Measurements from ENCODE around the gene EPC2. TPM values are rescaled to one million over a fixed set of nuclear protein-coding genes. Genes with fewer than 3 reads are reported as not detected.

Gene EPC2
- polyA plus RNA-seq, 1 experiment = 24.7 TPM

GRCh38 chr2:148746973-148747372 is 102.4 kb downstream of the EPC2 start:
- Histone ChIP-seq H3K27ac (ENCODE audit: low read depth, low read length) (no peak overlapping the region), H3K27me3 (ENCODE audit: control insufficient read depth, insufficient read depth, low read length) (no peaks in the 10 kb centered on the region), H3K9me3 (ENCODE audit: control insufficient read depth, insufficient read depth, low read length) (no peaks in the 10 kb centered on the region), H3K4me3 (ENCODE audit: low read depth, low read length) (no peak overlapping the region)
- TF ChIP-seq, protein P1, sequence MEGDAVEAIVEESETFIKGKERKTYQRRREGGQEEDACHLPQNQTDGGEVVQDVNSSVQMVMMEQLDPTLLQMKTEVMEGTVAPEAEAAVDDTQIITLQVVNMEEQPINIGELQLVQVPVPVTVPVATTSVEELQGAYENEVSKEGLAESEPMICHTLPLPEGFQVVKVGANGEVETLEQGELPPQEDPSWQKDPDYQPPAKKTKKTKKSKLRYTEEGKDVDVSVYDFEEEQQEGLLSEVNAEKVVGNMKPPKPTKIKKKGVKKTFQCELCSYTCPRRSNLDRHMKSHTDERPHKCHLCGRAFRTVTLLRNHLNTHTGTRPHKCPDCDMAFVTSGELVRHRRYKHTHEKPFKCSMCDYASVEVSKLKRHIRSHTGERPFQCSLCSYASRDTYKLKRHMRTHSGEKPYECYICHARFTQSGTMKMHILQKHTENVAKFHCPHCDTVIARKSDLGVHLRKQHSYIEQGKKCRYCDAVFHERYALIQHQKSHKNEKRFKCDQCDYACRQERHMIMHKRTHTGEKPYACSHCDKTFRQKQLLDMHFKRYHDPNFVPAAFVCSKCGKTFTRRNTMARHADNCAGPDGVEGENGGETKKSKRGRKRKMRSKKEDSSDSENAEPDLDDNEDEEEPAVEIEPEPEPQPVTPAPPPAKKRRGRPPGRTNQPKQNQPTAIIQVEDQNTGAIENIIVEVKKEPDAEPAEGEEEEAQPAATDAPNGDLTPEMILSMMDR (IDR thresholded peaks at IDR 0.05; ENCODE audit: low read depth, low read length) = no peak
- POLR2A ChIA-PET = no interaction called here
- CTCF ChIA-PET = no interaction called here
- DNase-seq (ENCODE audit: low read depth, low spot score) = no peak

DNA sequence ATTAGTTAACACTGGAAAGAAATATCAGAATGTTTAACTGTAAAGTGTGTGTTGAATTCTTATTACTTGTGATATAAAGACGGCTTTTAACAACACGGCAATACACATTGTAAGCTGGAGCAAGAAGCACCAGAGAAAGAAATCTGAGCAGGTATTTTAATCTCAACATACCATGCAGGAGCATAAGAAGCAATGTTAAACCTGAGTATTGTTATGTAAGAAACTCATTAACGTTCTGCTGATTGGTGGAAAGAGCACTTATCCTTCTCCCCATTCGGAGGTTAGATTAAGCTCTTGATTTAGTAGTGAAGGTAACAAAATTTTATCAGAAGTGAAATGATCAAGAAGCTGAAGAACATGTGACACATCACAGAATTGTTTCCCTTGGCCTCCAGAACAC is 107.4 kb downstream of the EPC2 start:
- no peak overlapping the region for H3K4me3 ChIP-seq (ENCODE audit: low read depth, low read length)
- DNase-seq (ENCODE audit: low read depth, low spot score) = no peak
- H3K27me3 ChIP-seq (ENCODE audit: control insufficient read depth, insufficient read depth, low read length) = no peaks in the 10 kb centered on the region
- no peak overlapping the region for H3K27ac ChIP-seq (ENCODE audit: low read depth, low read length)
- ChIA-PET CTCF (interaction anchor here (0.5 kb wide), 1 partner anchor 229 kb away, joined by 3 read pairs; no protein-coding TSS in a partner anchor), POLR2A (no interaction called here)
- H3K9me3 ChIP-seq (ENCODE audit: control insufficient read depth, insufficient read depth, low read length) = no peaks in the 10 kb centered on the region
- TF ChIP-seq, protein P1 (IDR thresholded peaks at IDR 0.05; ENCODE audit: low read depth, low read length) = no peak

- CTCF ChIA-PET = no interaction called here
- POLR2A ChIA-PET = no interaction called here
- H3K27me3 ChIP-seq (ENCODE audit: control insufficient read depth, insufficient read depth, low read length) = no peaks in the 10 kb centered on the region
These were observed 108.4 kb downstream of the EPC2 start for GRCh38 chr2:148752977-148753376.

GRCh38 chr2:148754864-148755263 is 110.3 kb downstream of the EPC2 start:
- Histone ChIP-seq H3K27me3 (ENCODE audit: control insufficient read depth, insufficient read depth, low read length) (no peaks in the 10 kb centered on the region), H3K4me3 (ENCODE audit: low read depth, low read length) (no peak overlapping the region), H3K27ac (ENCODE audit: low read depth, low read length) (no peak overlapping the region), H3K9me3 (ENCODE audit: control insufficient read depth, insufficient read depth, low read length) (no peaks in the 10 kb centered on the region)
- TF ChIP-seq, protein P1 (IDR thresholded peaks at IDR 0.05; ENCODE audit: low read depth, low read length) = no peak
- DNase-seq (ENCODE audit: low read depth, low spot score) = no peak
- ChIA-PET CTCF (interaction anchor here (1.1 kb wide), 1 partner anchor 33 kb away, joined by 3 read pairs; no protein-coding TSS in a partner anchor), POLR2A (interaction anchor here (0.6 kb wide), 1 partner anchor 34 kb away, joined by 6 read pairs; no protein-coding TSS in a partner anchor)

More at GRCh38 chr2:148752977-148753376, 108.4 kb downstream of the EPC2 start:
- TF ChIP-seq, protein P1 (IDR thresholded peaks at IDR 0.05; ENCODE audit: low read depth, low read length) = no peak
- no peaks in the 10 kb centered on the region for H3K9me3 ChIP-seq (ENCODE audit: control insufficient read depth, insufficient read depth, low read length)
- DNase-seq (ENCODE audit: low read depth, low spot score) = no peak
- H3K27ac ChIP-seq (ENCODE audit: low read depth, low read length) = no peak overlapping the region
- H3K4me3 ChIP-seq (ENCODE audit: low read depth, low read length) = no peak overlapping the region

- H3K4me3 ChIP-seq (ENCODE audit: low read depth, low read length) = no peak overlapping the region
- DNase-seq (ENCODE audit: low read depth, low spot score) = peak; percentile 47
- TF ChIP-seq, protein P1 (IDR thresholded peaks at IDR 0.05; ENCODE audit: low read depth, low read length) = no peak
- no peaks in the 10 kb centered on the region for H3K9me3 ChIP-seq (ENCODE audit: control insufficient read depth, insufficient read depth, low read length)
- CTCF ChIA-PET = no interaction called here
- POLR2A ChIA-PET = no interaction called here
- no peaks in the 10 kb centered on the region for H3K27me3 ChIP-seq (ENCODE audit: control insufficient read depth, insufficient read depth, low read length)
- no peak overlapping the region for H3K27ac ChIP-seq (ENCODE audit: low read depth, low read length)
These were observed 111.9 kb downstream of the EPC2 start for GRCh38 chr2:148756292-148756975.

All from AG04450 (cell line).